HT-29 (cell line): ENCODE data around the gene CACNA1H. TPM values are rescaled to one million over a fixed set of nuclear protein-coding genes. Genes with fewer than 3 reads are reported as not detected.

Source experiments
- DNase-seq: peaks from one replicate; pipeline ENCODE4 v3.0.0-alpha.2; 2015; ENCODE audit warnings: low spot score
- total RNA-seq: library from RNA; depleted of rRNA; stranded (reverse); fragments of >200 nt; shearing (Covaris generic); gene quantifications from 2 replicates; pipeline ENCODE4 v1.2.3, GENCODE V29; 2014

Gene CACNA1H
- total RNA-seq, 1 experiment from 2014 or later = 0.56 TPM

- DNase-seq = no peak
These were observed 11.2 kb upstream of the CACNA1H start for GRCh38 chr16:1141716-1142115.

DNA sequence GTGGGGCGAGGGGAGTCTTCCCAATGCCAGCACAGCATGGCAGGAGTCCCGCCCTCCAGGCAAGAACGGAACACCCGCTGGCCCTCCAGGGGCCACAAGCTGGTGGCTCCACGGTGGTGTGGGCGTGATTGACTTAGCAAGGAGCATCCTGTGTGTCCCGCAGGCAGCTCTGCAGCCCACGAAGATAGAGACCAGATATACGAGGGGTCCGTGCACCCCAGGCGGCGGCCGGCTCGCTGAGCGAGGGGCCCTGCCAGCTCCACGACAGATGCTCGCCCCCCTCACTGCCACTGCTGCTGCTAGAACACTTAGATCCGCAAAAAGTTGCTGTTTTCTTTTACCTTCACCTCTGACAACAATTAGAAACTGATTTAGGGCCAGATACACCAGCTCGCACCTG is 10.0 kb upstream of the CACNA1H start:
- DNase-seq = no peak

GRCh38 chr16:1143761-1144450 is 9.0 kb upstream of the CACNA1H start:
- DNase-seq = no peak

- DNase-seq = no peak
These were observed 8.2 kb upstream of the CACNA1H start for GRCh38 chr16:1144476-1145382.

DNA sequence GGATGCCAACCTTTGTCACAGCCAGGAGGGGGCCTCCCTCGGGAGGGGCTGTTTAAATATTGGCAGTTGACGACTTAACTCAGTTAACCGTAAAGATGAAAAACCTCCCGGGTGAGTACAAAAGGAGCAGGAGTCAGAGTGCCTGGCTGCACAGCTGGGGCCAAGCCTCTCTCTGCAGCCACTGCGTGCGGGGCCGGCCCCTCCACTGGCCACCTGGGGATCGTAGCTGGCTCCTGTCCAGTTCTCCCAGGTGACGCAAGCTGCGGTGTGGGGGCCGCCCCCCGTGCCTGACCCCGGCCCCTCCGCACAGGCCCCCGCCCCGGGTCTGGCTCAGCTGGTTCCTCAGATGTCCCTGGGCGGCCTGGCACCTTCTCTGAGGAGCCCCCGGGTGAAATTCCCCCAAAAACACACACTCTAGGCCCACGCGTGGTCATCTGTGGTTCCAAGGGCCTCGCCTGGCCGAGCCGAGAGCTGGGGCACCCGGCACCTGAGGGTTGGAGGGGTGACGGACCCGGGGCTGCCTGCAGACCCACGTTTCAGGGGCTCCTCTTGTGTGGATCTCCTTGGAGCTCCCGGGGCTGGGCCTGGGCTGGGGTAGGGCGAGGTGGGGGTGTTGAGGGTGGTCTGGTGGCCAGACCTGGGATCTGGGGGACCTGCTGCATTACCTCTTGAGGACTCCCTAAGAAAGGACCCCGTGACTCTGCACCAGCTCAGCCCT is 7.4 kb upstream of the CACNA1H start:
- no peak for DNase-seq

GRCh38 chr16:1146409-1146808 is 6.5 kb upstream of the CACNA1H start:
- no peak for DNase-seq

DNA sequence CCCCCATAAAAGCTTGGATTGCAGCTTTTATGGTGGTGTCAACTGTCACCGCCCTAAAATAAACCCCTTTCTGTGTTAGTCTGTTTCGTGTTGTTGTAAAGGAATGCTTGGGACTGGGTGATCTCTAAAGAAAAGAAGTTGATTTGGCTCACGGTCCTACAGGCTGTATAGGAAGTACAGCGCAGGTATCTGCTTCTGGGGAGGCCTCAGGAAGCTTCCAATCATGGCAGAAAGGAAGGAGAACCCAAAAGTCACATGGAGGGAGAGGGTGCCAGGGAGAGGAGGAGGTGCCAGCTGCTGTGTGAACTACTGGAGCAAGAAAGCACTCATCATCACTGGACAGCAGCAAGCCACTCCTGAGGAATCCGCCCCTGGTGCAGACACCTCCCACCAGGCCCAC is 5.9 kb upstream of the CACNA1H start:
- no peak for DNase-seq

- DNase-seq = no peak
These were observed 3.7 kb upstream of the CACNA1H start for GRCh38 chr16:1149101-1149636.

DNA sequence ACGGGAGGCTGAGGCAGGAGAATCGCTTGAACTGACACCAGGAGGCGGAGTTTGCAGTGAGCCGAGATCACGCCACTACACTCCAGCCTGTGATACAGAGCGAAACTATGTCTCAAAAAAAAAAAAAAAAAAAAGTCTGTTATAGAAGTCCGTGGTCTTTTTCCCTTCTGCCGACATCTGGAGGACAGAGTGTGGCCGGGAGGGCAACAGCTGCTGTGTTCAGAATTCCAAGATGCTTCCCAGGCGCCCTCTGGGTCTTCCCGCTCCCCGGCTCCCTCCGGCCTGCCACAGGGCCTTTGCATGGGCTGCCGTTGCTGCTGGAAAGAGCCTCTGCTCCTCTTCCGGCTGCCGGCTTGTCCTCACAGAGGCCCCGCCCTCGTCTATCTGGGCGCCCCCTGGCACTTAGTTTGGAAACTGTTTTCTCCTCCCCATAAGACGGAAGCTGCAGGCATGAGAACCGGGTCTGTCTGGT is 2.4 kb upstream of the CACNA1H start:
- DNase-seq = peak; percentile 29

DNA sequence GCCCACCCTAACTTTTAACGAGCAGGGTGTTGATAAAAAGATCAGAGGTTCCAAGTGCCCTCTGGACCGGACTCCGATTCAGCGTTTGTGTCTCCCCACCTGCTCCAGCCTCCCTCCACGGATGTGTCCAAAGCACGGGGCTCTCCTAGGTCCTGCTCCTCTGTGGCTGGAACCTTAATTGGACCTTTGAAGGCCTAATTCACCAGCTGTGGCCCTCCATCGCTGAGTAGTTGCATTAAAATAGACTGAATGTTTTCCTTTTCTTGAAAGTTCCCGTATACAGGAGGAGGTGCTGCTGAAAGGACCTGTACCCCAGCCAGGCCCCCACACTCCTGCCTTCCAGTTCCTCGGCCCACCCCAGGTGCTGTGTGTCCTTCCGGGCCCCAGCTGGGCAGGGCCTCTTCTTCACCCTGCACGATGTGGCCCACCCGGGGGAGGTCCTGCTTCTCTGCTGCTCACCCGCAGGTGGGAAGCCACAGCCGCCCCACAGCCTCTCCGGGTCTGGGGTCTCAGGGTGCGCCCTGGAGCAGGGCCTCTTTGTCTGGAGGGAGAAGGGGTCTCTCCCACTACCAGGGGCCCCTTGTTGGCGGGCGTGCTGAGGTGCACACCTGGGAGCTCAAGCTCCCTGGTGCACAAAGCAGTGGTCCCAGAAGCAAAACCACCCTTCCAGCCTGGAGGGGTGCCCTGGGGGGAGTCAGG is 1.3 kb upstream of the CACNA1H start:
- no peak for DNase-seq

DNA sequence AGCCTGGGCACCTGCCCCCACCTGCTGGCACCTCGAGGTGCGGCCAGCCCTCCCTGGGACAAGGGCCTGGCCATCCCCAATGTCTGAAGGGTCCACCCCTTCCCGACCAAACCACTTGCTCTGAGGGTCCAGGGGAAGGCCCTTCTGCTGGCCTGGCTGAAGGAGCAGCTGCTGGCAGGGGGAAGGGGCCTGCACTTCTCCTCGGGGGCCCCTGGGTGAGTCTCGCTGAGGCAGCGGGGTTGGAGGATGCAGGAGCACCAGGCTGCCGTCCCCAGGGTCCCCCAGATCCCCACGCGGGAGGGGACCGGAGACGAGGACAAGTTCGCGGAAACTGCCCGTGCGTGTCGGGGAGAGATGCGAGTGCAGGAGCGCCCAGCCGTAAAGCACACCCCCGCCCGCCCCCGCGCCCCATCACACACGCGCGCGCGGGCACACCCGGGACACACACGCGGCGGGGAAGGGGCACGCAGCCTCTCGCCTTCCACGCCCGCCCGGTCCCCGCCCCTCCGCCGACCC is 725 bp upstream of the CACNA1H start:
- no peak for DNase-seq

DNA sequence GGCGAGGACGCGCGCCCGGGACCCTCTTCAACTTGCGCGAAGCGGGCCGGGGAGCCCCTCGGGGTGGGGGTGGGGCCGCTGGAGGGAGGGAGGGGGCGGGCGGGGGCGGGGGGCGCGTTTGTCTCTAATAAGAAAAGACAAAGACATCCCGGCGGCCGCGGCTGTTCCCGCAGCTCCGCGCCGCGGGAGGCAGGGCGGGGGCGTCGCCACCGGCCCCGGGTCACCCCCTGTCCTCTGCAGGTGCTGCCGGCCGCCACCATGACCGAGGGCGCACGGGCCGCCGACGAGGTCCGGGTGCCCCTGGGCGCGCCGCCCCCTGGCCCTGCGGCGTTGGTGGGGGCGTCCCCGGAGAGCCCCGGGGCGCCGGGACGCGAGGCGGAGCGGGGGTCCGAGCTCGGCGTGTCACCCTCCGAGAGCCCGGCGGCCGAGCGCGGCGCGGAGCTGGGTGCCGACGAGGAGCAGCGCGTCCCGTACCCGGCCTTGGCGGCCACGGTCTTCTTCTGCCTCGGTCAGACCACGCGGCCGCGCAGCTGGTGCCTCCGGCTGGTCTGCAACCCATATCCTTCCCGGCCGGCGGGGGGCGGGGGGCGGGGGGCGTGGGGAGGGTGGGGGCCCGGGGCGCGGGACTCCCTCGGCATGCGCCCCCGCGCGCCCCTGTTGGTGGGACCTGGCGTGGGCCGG is 714 bp downstream of the CACNA1H start:
- DNase-seq = no peak

DNA sequence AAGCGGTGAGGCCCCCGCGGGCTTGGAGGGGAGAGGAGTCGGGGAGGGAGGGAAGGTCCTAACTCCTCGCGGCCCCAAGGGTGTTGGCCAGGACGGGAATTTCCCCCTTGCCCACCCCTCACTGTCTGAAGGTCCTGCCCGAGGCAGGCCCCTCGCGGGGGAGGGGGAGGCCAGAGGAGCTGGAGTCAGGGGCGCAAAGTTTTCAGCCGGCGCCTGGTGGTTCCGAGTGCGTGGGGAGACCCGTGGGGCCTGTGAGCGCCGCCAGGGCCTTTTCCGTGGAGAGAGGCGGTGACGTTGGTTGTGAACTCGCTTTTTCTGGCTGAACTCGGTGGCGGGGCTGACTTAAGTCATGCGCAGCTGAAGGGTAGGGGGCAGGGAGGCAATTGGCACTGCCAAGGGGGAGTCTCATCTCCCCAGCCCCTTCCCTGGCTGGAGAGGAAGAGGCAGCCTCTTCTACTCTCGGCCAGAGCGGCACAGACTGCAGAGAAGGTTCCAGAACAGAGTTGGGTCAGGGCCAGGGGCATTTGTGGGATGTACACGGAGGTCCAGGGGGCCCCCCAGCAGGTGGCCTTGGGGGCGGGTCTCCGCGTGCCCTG is 1.5 kb downstream of the CACNA1H start:
- no peak for DNase-seq

- DNase-seq = no peak
These were observed 2.0 kb downstream of the CACNA1H start for GRCh38 chr16:1154887-1155331.

DNA sequence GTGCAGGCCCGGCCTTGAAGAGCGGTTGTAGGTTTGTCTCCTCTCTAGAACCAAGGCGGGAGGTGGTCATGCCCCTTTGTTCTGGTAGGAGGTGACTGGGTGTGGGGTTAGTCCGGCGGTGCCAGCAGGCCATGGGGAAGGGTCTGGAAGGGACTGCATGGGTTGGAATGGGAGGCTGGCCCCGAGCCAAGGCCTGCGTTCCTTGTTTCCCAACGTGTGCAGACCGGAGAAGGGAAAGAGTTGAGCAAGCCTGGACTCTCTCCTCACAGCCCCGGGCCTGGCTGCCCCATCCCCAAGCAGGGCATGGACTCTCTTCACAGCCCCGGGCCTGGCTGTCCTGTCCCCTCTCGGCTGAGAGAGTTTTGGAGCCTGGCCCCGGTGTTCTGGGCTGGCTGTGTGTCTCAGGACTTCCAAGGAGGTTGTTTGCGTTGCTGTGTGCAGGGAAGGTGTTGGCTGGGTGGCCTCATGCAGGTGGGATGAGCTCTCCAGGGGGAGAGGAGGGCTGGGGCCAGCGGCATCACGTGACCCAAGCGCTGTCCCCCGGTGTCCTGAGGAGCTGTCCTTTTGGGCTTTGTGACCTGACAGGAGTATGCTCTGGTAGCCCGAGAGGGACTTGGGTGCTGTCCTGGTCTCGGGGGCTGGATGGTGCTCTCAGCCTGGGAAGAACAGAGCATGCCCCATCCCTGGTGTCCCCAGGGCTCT is 2.6 kb downstream of the CACNA1H start:
- no peak for DNase-seq

DNA sequence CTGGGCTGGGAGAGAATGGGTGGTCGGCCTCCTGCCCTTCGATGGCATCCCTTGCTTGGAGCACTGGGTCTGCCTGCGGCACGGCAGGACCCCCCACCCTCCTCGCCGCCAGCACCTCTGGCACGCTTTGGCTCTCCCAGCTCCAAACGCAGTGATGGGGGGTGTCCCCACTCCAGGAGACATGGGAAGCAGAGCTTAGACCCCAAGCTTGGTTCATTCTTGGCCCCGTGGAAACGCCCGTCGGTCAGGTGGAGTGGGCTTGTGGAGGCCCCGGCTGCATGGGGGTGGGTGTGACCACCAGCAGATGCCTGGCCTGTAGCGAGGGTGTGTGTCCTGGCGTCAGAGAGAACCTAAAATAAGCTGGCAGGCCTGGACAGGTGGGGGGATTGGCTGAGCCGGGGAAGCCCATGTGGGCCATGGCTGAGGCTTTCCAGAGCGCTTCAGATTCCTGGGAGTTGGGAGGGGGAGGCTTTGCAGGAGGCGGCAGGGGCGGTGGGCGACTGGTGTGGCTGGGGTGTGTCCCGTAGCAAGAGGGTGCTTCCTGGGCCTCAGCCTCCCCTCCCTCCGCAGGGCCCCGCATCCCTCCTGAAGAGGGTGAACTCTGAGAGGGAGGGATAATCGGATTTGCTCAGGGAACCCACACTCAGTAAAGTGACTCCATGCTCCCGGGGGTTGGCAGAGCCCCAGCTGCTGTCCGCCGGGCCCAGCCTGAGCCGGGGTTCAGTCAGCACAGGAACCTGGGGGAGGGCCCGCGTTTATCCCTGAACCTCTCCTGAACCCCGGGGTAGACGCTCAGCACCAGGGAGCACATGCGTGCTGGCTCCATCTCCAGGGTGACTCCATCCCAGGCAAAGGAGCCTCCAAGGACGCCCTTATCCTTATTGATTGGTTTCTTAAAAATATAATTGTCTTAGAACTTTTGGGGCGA is 3.4 kb downstream of the CACNA1H start:
- no peak for DNase-seq

- DNase-seq = no peak
These were observed 4.2 kb downstream of the CACNA1H start for GRCh38 chr16:1156983-1157638.
